ENCODE data around the gene STK24. TPM values are rescaled to one million over a fixed set of nuclear protein-coding genes. Genes with fewer than 3 reads are reported as not detected.

STK24 gene
- polyA plus RNA-seq, 1 of the 3 experiments (the other 2 are of a cell fraction) = 30.5 TPM

- Histone ChIP-seq H2AFZ (ENCODE audit: low read depth) (no peak overlapping the region), H4K20me1 (ENCODE audit: insufficient read depth) (peaks cover 97% of the 10 kb centered on the region), H3K9me2 (no peaks in the 10 kb centered on the region), H3K4me3 (ENCODE audit: low read depth in 2 of 2, low read length in 1 of 2) (no peak overlapping the region), H3K27me3 (ENCODE audit: insufficient read depth) (no peaks in the 10 kb centered on the region), H3K4me1 (ENCODE audit: control insufficient read depth in 1 of 2, insufficient read depth in 2 of 2, low read depth in 1 of 2, low read length in 1 of 2) (peaks cover 0 to 28% of the 10 kb centered on the region in 2 experiments; a peak in 1 of 4 replicates), H3F3A (replicated peaks; ENCODE audit: insufficient read depth) (peaks cover 3% of the 10 kb centered on the region), H3K9me3 (no peaks in the 10 kb centered on the region), H3K36me3 (replicated peaks in 1 of 2; ENCODE audit: control insufficient read depth in 1 of 2, insufficient read depth in 2 of 2, low read length in 1 of 2) (no peaks in the 10 kb centered on the region), H3K79me2 (ENCODE audit: insufficient read depth) (peaks cover 100% of the 10 kb centered on the region), H3K9ac (no peak overlapping the region), H3K4me2 (no peak overlapping the region), H3K27ac (ENCODE audit: low read depth in 2 of 2, low read length in 1 of 2) (no peak overlapping the region)
- ChIA-PET CTCF (no interaction called here), POLR2A (no interaction called here)
- 92% methylated on average over 17 of the region's 18 CpGs for WGBS (ENCODE audit: low lambda C conversion rate)
- TF ChIP-seq EZH2phosphoT487 (IDR thresholded peaks at IDR 0.05; ENCODE audit: borderline replicate concordance, low read depth) (no peak), MXI1 (IDR thresholded peaks at IDR 0.05; ENCODE audit: low read depth, low read length) (no peak), RAD21 (IDR thresholded peaks at IDR 0.05; ENCODE audit: low read length) (no peak), ZBTB33 (IDR thresholded peaks at IDR 0.05; ENCODE audit: borderline replicate concordance, low read depth) (no peak), CHD2 (IDR thresholded peaks at IDR 0.05; ENCODE audit: low read length, partially characterized antibody) (no peak), FOSL2 (IDR thresholded peaks at IDR 0.05; ENCODE audit: borderline replicate concordance, low read depth) (no peak), EP300 (IDR thresholded peaks at IDR 0.05; ENCODE audit: borderline replicate concordance in 1 of 2, low read depth in 1 of 2, low read length in 1 of 2) (no peak)
- TF ChIP-seq, protein P1, sequence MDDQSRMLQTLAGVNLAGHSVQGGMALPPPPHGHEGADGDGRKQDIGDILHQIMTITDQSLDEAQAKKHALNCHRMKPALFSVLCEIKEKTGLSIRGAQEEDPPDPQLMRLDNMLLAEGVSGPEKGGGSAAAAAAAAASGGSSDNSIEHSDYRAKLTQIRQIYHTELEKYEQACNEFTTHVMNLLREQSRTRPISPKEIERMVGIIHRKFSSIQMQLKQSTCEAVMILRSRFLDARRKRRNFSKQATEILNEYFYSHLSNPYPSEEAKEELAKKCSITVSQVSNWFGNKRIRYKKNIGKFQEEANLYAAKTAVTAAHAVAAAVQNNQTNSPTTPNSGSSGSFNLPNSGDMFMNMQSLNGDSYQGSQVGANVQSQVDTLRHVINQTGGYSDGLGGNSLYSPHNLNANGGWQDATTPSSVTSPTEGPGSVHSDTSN (IDR thresholded peaks at IDR 0.05) = no peak
- TF ChIP-seq, protein P2, sequence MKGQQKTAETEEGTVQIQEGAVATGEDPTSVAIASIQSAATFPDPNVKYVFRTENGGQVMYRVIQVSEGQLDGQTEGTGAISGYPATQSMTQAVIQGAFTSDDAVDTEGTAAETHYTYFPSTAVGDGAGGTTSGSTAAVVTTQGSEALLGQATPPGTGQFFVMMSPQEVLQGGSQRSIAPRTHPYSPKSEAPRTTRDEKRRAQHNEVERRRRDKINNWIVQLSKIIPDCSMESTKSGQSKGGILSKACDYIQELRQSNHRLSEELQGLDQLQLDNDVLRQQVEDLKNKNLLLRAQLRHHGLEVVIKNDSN (IDR thresholded peaks at IDR 0.05; ENCODE audit: borderline replicate concordance, low read depth) = no peak
- TF ChIP-seq, protein P3, sequence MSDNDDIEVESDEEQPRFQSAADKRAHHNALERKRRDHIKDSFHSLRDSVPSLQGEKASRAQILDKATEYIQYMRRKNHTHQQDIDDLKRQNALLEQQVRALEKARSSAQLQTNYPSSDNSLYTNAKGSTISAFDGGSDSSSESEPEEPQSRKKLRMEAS (IDR thresholded peaks at IDR 0.05; ENCODE audit: low read depth) = no peak
- DNase-seq = no peak
These were observed 51.3 kb downstream of the STK24 start for GRCh38 chr13:98525456-98526181.

GRCh38 chr13:98524793-98525192 lies 52.1 kb downstream of the STK24 start:
- Histone ChIP-seq H2AFZ (ENCODE audit: low read depth) (no peak overlapping the region), H3K9me2 (no peaks in the 10 kb centered on the region), H4K20me1 (ENCODE audit: insufficient read depth) (peaks cover 97% of the 10 kb centered on the region), H3K9ac (no peak overlapping the region), H3K9me3 (no peaks in the 10 kb centered on the region), H3K27ac (ENCODE audit: low read depth in 2 of 2, low read length in 1 of 2) (no peak overlapping the region), H3K27me3 (ENCODE audit: insufficient read depth) (no peaks in the 10 kb centered on the region), H3K4me2 (no peak overlapping the region), H3K36me3 (replicated peaks in 1 of 2; ENCODE audit: control insufficient read depth in 1 of 2, insufficient read depth in 2 of 2, low read length in 1 of 2) (no peaks in the 10 kb centered on the region), H3K4me3 (ENCODE audit: low read depth in 2 of 2, low read length in 1 of 2) (no peak overlapping the region), H3F3A (replicated peaks; ENCODE audit: insufficient read depth) (peaks cover 3% of the 10 kb centered on the region), H3K79me2 (ENCODE audit: insufficient read depth) (peaks cover 100% of the 10 kb centered on the region), H3K4me1 (ENCODE audit: control insufficient read depth in 1 of 2, insufficient read depth in 2 of 2, low read depth in 1 of 2, low read length in 1 of 2) (peaks cover 0 to 30% of the 10 kb centered on the region in 2 experiments; a peak in 1 of 4 replicates)
- 91% methylated on average over 11 of the region's 11 CpGs for WGBS (ENCODE audit: low lambda C conversion rate)
- TF ChIP-seq TAF1 (IDR thresholded peaks at IDR 0.05; ENCODE audit: borderline replicate concordance, low read depth, low read length) = no peak
- DNase-seq = no peak
- ChIA-PET CTCF (no interaction called here), POLR2A (no interaction called here)
